DOHH2 (cell line): ENCODE data around the gene RAP2B.

Source experiments
- CTCF ChIP-seq: fragments of 200-600 bp; sonication (generic); IDR thresholded peaks from one replicate; pipeline ENCODE4 v1.5.1; 2014; ENCODE audit warnings: antibody characterized with exemption, mild to moderate bottlenecking, low read depth, low read length; ENCODE audit not compliant: poor library complexity, severe bottlenecking
- EZH2phosphoT487 ChIP-seq: fragments of 200-600 bp; sonication (generic); IDR thresholded peaks from 2 replicates; pipeline ENCODE4 v1.6.1; 2017; ENCODE audit warnings: borderline replicate concordance, mild to moderate bottlenecking, antibody characterized with exemption, low read length, moderate library complexity, mixed read lengths

DNA sequence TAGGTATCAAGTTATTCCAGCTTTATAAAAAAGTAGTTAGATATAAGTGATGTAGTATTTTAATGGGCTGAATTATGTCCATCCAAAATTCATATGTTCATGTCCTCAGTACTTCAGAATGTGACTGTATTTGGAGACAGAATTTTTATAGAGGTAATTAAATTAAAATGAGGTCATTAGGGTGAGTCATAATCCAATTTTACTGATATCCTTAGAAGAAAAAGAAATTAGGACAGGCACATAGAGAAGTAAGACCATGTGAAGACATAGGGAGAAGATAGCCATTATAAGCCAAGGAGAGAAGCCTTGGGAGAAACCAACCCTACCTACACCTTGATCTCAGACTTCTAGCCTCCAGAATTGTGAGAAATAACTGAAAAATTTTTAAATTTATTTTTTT is 30.3 kb downstream of the RAP2B start:
- TF ChIP-seq CTCF (no peak), EZH2phosphoT487 (no peak)
